C4-2B (cell line): ENCODE measurements around the gene CRELD2.

Source experiments
- CTCF ChIP-seq: fragments of 450-650 bp; conservative IDR thresholded peaks from 2 replicates; pipeline ENCODE4 v1.5.1; 2017; ENCODE audit warnings: mild to moderate bottlenecking
- ZFX ChIP-seq: fragments of 450-650 bp; IDR thresholded peaks from 2 replicates; pipeline ENCODE4 v1.6.1; 2017

- TF ChIP-seq CTCF (no peak), ZFX (no peak)
Observed at GRCh38 chr22:49949914-49950292, 31.5 kb downstream of the CRELD2 start.
